Lower leg skin (tissue), 3 donors: ENCODE results near the gene VSTM2B.

ENCODE experiments used
- CTCF ChIP-seq, 3 donors: fragments of 450-650 bp; IDR thresholded peaks; one replicate each; pipeline ENCODE4 v1.5.1; 2016; ENCODE audit warnings: antibody characterized with exemption in 3 of 3, mild to moderate bottlenecking in 3 of 3, moderate library complexity in 2 of 3
- POLR2A ChIP-seq, 2 donors: fragments of 450-650 bp; IDR thresholded peaks; one replicate each; pipeline ENCODE4 v1.6.1; 2016 to 2017; ENCODE audit warnings: antibody characterized with exemption in 2 of 2, mild to moderate bottlenecking in 1 of 2, moderate library complexity in 1 of 2

- no peak for TF ChIP-seq CTCF (IDR thresholded peaks at IDR 0.05)
- no peak for TF ChIP-seq POLR2A (IDR thresholded peaks at IDR 0.05)
Observed at GRCh38 chr19:29577649-29577963, 51.8 kb downstream of the VSTM2B start.
